Glomerular visceral epithelial cell (primary cell): ENCODE results near the gene PYGB.
"Not testable (repeated sequence)": the region's sequence is repeated elsewhere in the genome, so short reads cannot be mapped to it uniquely, and the experiment has no call there.

ENCODE experiments used
- DNase-seq: peaks from one replicate; pipeline ENCODE4 v3.0.0-alpha.2; 2016; ENCODE audit errors: extremely low spot score

The PYGB gene

DNA sequence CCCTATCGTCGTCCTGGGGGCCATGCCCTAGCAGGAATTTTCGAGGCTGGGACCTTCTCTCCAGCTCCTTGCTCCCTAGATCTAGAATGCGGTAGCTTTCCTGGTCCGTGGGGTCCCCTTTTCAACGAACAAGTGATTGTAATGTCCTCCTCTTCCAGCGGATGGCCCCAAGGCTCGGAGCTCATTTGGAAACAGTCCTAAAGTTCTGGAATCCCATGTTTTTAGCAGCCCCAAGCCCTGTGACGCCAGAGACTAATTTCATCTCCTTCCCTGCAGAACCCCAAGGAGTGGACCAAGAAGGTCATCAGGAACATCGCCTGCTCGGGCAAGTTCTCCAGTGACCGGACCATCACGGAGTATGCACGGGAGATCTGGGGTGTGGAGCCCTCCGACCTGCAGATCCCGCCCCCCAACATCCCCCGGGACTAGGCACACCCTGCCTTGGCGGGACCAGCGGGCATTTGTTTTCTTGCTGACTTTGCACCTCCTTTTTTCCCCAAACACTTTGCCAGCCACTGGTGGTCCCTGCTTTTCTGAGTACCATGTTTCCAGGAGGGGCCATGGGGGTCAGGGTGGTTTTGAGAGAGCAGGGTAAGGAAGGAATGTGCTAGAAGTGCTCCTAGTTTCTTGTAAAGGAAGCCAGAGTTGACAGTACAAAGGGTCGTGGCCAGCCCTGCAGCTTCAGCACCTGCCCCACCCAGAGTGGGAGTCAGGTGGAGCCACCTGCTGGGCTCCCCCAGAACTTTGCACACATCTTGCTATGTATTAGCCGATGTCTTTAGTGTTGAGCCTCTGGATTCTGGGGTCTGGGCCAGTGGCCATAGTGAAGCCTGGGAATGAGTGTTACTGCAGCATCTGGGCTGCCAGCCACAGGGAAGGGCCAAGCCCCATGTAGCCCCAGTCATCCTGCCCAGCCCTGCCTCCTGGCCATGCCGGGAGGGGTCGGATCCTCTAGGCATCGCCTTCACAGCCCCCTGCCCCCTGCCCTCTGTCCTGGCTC is 48.5 kb downstream of the PYGB start:
- peak; percentile 53 for DNase-seq

- no peak for DNase-seq
Measured at GRCh38 chr20:25297141-25297905, 49.4 kb downstream of the PYGB start.

GRCh38 chr20:25299806-25300205 is 51.9 kb downstream of the PYGB start:
- peak; percentile 83 for DNase-seq

DNA sequence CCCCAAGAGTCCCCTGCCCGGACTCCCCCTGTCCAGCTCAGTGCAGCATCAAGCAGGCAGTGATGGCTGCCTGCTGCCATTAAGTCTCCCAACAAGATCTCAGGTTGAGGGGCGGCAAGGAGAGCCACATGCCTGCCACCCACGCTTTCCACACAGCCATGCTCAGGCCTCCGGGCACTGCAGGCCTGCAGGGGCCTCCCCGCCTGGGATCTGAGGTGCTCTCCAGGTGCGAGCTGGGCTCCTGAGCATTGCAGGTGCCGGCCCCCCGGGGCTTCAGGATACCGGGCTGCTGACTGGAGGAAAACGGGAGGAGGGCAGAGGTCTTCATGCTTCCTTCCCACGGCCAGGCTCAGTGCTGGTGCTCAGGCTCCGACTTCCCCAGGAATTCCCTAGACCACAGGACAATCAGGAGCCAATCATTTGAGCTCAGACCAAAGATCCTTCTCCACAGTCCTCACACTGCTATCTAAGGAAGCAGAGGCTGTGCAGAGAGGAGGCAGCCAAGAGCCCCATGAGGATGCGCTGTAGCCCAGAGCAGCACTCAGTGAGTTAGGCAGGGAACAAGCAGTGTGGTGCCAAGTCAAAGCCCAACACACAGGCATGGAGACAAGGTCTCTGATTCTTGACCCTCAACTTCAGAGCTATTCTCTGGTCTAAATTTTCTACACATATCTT is 52.7 kb downstream of the PYGB start:
- peak; percentile 56 for DNase-seq

DNA sequence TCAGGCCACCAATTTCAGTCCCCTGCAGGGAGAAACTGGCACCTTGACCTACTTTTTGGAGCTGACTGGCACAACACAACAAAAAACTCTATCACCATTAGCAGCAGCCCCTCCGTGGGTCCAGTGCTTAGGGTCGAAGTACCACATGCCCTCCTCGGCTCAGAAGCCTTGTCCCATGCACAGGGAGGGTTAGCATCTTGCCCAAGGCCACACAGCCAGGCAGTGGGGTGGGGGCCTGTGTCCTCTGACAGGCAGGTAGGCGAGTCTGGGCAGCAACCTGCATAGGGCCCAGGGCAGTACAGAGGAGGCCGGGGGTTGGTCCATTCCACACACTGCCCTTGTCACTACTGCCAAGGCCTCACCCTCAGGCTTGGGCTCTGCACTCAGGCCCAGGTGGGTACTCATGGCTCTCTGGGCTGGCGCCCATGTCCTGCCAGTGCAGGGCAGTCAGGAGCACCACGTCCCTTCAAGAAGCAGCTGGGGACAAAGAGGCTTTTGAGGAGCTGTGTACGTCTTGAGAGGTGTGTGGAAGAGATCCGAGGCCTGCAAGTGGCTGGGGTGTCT is 53.6 kb downstream of the PYGB start:
- no peak for DNase-seq

DNA sequence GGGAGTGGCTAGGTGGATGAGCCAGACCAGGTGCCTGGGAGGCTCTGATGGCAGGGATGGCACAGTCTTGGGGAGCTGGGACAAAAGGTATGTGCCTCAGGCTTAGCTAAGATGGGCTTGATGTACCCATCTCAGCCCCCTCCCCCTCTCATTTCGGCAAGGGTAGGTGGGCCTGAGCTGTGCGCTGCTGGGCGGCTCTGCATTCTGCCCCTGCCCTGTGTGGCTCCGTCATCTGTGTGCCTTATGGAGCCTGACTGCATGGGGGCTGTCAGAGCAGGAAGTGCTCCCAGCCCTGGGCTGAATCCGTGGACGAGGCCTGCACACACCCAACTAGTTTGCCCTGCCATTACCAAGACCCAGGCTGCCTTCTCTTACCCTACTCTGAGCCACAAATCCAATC is 54.7 kb downstream of the PYGB start:
- no peak for DNase-seq

- no peak for DNase-seq
Measured at GRCh38 chr20:25303292-25304024, 55.6 kb downstream of the PYGB start.

- DNase-seq = no peak
Measured at GRCh38 chr20:25304025-25304549, 56.2 kb downstream of the PYGB start.

DNA sequence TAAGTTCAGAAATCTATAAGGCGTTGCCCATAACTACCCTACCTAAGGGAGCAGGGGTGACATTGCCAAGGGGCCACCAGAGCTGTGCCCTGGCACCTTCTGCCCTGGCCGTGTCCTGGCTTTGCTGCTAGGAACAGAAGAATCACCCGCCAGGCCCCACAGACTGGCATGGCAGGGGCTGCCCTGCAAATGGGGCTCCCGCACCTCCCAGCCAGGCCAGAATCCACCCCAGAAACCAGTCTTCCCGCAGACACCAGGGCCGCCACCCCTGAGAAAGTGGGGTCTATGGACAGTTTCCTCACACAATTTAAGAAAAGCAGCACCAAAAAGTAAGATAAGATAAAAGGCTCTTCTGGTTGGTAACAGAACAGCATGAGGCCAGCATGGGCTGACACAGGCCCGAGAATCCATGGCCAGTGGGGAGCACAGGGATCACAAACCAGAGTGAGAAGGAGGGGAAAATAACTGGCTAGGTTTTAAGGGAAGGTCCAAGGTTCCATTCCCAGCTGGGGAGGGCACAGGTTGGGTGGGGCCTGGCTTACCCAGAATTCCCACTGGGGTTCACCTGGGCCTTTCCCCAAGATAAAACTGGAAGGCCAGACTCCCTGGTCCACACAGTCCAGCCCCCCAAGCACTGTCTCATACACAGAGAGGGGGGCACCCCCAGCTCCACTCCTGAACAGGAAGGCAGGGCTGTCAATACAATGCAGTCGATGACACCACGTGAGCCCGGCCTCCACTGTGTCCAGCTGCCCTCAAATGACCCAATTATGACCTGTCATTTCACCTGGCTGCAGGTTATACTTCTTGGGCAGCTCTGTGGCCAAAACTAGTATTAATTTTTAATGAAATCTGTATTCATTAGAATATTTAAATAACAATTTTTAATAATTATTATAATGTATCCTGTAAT is 59.4 kb downstream of the PYGB start:
- no peak for DNase-seq

DNA sequence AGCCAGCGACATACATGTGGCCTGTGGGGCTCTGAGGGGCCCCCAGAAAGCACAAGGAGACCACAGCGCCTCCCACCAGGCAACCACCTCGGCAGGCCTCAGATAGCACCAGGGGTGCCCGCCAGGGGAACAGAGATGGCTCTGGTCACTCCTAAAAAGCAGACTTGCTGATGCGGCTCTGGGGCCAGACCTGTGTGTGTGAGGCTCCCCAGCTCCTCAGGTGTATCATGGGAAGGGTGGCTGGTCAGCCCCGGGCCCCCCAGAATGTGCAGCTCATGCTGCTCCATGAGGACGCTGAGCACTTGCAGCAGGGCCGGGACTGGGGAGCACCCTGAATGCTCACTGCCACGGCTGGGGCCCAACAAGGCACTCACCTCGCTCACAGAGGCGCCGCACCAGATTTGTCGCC is 60.2 kb downstream of the PYGB start:
- no peak for DNase-seq

DNA sequence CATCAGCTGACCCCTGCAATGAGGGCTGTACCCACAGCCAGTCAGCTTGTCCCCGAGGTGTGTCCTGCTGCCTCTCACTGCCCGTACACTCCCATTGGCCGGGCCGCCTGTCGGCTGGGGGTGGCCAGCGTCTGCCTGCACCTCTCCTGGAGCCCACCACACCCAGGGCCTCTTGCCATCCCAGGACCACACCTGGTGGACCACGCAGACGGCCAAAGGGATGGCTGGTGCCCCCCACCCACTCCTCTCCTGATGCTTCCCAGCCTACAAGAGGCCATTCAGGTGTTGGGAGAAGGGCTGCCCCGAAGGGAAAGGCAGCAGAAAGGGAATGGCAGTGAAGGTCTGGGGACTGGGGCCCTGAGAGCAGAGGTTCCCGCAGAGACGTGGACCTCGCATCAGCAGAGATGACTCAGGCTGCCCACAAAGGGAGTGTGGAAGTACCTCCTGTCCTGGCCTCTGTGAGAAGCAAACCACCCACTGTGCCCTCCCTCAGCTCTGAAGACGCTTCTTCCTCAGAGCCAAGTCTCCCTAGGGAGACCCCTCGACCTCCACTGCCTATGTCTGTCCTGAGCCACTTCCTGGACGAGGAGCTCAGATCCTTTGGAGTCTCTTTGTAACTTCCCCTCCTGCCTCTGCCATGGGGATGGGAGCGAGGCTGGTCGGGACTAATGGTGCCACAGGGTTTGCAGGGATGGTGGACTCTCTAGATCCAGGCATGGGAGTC is 60.9 kb downstream of the PYGB start:
- peak; percentile 89 for DNase-seq

DNA sequence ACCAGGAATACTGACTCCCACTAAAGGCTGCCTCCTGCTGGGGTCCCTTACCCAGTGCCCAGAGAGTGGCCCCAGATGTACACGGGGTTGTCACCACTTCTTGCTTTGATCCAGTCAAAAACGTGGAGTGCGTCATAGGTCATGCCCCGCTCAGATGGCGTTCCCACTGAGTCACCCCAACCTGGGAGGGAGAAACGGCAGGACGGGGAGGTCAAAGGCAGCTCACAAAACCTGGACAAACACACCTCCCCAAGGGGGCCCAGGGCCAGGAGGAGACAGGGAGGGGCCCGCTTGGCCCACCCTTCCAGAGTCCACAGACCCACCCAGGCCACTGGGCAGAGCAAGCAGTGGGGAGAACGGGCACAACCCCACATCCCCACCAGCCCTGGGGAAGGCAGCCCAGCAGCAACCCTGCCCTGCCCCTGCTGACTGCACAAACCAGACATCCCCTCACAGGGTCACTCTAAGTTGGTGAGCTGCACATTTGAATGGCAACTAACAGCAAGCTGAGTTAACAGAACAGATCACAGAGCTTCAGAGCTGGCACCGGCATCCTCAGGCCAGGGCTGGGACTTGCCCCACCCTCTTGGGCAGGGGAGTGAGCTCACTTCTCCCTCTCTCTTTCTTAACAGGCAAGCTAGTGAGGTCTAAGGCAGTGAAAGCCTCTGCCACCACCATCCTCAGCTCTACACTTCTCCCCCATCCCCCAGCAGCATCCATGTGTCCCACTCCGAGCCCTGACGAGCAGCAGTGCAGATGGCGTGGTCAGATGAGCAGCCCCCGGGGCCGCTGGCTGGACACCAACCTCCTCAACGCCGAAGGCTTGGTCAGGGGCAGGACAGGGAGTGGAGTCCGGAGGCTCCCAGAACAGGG is 61.7 kb downstream of the PYGB start:
- peak; percentile 92 for DNase-seq

DNA sequence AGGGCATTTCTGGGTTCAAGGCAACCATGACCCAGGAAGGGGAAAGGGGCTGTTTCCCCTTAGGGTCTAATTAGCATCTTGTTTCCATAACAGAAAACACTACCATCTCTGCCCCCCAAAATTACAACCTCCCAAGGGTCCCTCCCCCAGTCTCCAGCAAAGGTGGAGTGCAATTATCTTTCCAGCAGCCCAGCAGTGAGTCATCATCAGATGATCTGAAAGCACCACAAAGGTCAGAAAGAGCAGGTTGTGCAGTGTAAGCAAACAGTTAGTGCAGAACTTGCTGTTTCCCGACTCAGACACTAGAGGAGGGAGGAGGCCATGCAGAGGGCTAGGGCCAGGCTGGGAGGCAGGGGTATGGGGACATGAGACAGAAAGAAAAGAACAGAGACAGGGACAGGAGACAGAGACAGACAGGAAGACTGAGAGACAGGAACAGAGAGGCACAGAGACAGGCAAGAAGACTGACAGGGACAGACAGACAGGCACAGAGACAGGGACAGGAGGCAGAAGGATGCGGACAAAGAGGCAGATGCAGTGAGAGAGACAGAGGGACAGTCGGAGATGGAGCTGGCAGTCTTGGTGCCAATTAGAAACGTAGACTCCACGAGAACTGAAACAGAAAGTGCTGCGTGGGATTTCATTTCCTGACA is 62.5 kb downstream of the PYGB start:
- DNase-seq = peak; percentile 95

GRCh38 chr20:25310921-25311728 is 63.2 kb downstream of the PYGB start:
- DNase-seq = peak; percentile 93

DNA sequence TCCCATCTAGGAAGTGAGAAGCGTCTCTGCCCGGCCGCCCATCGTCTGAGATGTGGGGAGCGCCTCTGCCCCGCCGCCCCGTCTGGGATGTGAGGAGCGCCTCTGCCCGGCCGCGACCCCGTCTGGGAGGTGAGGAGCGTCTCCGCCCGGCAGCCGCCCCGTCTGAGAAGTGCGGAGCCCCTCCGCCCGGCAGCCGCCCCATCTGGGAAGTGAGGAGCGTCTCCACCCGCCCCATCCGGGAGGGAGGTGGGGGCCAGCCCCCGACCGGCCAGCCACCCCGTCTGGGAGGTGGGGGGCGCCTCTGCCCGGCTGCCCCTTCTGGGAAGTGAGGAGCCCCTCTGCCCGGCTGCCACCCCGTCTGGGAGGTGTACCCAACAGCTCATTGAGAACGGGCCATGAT is 64.8 kb downstream of the PYGB start:
- DNase-seq = not testable (repeated sequence)

DNA sequence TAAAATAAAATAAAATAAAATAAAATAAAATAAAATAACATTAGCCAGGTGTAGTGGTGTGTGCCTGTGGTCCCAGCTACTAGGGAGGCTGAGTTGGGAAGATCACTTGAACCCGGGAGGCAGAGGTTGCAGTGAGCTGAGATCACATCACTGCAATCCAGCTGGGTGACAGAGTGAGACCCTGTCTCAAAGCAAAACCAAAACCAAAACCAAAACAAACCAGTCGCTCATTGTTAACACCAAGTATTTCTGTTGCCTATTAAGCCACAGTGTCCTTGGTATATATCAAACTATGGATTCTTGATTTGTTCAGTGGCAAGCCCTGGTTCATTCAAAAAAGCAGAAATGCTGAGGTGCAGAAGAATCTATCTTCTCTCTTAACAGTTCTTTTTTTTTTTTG is 65.7 kb downstream of the PYGB start:
- no peak for DNase-seq
